Germinal center (tissue), 1 donor: ENCODE results near the gene POMGNT2.
"Not testable (repeated sequence)": the region's sequence is repeated elsewhere in the genome, so short reads cannot be mapped to it uniquely, and the experiment has no call there.

Experiments
- DNase-seq: peaks from one replicate; pipeline ENCODE4 v3.0.0; 2012; ENCODE audit warnings: mixed read lengths, low spot score

Gene POMGNT2

DNA sequence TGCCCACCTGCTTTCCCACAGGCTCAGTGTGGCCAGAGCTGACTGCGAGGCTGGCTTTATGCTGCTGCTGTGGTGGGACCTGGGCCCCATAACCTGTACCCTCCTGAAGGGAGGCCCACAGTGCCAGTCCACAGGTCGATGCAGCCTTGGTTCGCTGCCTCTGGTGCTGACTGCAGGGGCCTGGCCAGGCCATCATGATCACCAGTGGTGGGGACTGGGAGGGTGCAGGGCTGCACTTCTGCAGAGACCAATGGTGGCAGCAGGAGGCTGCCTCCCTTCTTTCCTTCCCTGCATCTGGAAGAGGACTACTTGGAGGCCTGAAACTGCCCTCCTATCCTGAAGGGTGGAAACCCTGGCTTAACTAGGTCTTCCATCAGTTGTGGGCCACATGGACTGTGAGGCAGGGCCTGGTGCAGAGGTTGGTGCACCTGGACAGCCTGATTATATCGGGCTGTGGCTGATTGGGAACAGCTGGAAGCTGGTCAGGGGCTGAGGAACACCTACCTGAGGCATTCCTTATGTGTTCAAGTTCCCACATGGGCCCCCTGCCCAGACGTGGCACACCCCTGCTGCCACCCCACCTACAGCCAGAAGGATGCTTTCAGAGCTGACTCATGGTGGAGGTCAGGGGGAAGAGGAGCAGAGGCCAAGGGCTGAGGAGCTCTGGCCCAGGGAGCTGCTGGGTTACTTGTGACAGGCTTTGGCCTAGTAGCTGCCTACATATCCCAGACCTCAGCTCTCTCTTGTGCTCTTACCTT is 29.8 kb downstream of the POMGNT2 start:
- no peak for DNase-seq

- DNase-seq = no peak
Observed at GRCh38 chr3:43074901-43075689, 30.8 kb downstream of the POMGNT2 start.

GRCh38 chr3:43074482-43074881 is 31.4 kb downstream of the POMGNT2 start:
- DNase-seq = no peak

DNA sequence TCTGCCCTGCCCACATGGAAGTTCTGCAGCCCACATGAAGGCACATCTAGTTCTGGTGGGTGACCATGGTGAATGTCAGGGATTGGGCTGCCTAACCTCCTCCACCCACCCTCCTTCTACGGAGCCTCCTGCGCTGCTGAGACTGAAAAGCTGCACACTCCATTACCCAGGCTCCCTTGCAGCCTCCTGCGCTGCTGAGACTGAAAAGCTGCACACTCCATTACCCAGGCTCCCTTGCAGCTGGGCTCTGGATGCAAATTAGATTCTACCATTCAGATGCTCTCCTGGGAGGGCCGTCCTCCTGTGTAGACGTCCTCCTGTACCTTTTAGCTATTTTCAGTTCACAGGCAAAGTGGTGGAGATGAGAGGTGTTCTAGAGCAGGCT is 32.1 kb downstream of the POMGNT2 start:
- peak; percentile 26 for DNase-seq

DNA sequence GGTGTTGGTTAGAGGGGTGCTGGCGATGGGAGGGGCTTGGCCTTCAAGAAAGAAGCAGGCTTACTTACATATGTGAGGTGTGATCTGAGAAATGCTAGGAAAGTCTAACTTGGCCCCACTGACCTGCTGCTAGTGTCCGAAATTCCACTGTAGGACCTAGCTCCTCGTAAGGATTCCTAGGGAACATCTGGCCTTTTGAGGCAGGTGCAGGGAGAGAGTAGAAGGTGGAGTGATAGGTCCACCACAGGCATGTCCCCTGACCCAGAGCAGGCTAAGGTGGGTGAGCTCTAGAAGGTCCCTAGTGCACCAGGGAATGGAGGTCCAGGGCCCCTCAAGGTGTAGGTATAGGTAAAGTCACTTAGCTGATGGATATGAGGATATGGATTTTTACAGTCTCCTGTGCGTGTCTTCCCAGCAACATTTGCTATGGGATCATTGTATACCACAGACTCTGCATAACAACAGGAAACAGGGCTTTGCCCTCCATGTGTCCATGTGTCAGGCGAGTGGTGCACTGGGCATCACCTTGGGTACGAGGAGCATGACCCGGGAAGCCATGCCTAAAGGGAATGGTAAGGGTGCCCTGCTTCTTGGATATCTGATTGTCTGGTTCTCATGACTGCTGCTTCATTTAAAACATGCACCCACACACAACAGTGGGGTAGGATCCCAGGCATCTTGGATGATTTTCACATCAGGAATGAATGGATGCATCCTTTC is 32.6 kb downstream of the POMGNT2 start:
- DNase-seq = no peak

DNA sequence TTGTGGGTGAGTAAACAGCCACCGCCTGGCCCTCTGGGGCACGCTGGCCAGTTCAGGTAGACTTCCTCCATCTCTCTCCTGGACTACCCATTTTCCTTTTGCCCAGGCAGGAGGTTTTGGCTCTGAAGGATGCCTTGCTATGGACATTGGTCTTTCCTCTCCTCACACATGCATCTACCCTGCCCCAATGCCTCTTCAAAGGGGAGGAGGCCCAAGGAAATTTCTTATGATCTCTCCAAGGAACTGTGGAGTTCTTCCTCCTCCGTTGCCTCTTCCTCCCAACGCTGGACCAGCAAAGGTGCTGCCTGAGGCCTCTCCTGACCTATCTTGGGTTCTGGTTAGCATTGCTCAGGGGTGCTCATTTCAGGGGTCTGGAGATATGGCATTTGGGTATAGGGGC is 33.5 kb downstream of the POMGNT2 start:
- DNase-seq = no peak

DNA sequence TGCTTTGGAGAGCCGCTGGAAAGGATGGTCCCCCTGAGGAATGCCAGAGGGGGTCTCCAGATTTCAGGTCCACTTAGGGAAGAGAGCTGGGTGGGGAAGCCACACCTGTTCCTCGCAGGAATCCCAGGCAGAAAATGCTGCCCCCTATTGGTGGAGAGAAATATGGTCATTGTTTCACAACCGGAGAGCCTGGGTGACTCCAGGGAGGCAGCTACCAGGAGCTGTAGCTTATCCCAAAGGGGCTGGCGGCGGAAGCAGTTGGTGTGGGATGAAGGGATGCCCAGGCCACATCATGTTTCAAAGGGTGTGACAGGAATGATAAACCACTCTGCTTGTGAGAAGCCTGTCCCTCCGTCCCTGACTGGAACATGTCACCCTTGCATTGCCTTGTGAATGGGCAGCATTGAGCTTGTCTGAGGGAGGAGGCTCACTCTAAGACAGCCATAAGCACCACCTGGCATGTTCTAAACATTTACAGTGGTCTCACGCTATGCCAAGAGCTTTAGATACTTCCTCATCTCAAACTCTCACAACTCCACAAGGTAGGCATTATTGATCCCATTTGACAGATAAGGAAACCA is 34.5 kb downstream of the POMGNT2 start:
- DNase-seq = peak; percentile 9

DNA sequence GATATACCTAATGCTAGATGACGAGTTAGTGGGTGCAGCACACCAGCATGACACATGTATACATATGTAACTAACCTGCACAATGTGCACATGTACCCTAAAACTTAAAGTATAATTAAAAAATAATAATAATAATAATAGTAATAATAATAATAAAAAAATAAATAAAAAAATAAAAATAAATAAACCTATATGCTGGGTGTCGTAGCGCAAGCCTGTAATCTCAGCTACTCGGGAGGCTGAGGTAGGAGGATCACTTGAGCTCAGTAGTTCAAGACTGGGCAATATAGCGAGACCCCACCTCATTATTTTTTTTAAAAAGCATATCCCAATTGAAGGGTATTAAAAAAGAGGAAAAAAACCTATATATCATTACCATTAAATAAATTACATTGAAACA is 35.2 kb downstream of the POMGNT2 start:
- not testable (repeated sequence) for DNase-seq

- no peak for DNase-seq
Observed at GRCh38 chr3:43063114-43063513, 42.8 kb downstream of the POMGNT2 start.

GRCh38 chr3:43062564-43063040 is 43.3 kb downstream of the POMGNT2 start:
- no peak for DNase-seq

DNA sequence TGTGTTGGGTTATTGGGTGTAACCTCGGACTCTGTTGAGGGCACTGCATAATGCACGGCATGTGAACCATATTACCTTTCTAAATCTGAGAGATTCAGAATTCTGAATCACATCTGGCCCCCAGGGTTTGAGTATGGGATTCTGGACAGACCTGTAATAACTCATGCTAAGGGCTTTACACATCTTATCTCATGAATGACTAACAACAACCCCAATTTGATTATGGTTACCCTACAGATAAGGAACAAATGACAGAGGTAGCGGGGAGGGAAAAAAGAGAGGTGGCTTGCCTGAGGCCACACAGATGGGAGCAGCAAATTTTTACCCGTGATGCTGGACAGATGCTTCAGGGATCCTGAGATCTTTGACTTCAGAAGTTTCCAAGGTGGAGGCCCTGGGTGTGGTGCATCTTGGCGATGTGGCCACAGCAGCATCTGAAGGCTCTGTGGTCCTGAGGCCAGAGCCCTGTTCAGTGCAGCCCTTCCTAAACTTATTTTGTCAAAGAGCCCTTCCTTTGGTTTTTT is 43.8 kb downstream of the POMGNT2 start:
- no peak for DNase-seq

GRCh38 chr3:43061101-43061895 is 44.6 kb downstream of the POMGNT2 start:
- no peak for DNase-seq

GRCh38 chr3:43059456-43059855 is 46.4 kb downstream of the POMGNT2 start:
- no peak for DNase-seq

- DNase-seq = no peak
Observed at GRCh38 chr3:43055806-43056770, 49.8 kb downstream of the POMGNT2 start.

- no peak for DNase-seq
Observed at GRCh38 chr3:43055393-43055792, 50.5 kb downstream of the POMGNT2 start.

DNA sequence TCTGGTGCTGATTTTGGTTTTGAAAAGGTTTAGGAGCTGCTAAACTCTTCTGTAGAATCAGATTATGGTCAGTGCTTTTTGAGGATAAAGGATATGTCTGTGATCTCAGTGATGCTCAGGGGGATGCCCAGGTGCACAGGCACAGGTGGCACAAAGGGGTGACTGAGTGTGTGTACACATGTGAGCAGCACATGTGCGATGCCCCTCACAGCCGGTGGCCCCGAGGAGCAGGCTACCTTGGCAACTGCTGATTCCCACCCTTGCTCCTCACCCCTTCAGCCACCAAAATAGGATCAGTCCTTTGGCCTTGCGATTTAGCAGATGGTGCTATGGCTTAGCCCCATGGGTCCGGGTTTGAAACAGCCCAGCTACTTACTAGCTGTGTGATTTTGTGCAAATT is 51.1 kb downstream of the POMGNT2 start:
- DNase-seq = no peak

DNA sequence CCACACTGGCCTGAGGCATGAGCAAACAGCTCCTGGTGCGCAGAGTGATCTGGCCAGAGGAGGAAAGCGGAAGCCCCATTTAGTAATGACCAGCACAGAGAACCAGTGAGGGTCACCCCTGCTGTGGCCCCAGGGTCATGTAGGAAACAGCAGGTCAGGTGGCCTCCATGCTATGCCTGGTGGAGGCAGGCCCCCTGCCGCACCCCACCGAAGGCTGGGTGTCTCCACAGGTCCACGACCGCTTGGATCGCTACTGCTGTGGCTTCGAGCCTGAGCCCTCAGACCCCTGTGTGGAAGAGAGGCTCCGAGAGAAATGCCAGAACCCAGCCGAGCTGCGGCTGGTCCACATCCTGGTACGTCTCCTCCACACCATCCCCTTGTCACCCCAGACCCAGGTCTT is 52.6 kb downstream of the POMGNT2 start:
- DNase-seq = no peak

DNA sequence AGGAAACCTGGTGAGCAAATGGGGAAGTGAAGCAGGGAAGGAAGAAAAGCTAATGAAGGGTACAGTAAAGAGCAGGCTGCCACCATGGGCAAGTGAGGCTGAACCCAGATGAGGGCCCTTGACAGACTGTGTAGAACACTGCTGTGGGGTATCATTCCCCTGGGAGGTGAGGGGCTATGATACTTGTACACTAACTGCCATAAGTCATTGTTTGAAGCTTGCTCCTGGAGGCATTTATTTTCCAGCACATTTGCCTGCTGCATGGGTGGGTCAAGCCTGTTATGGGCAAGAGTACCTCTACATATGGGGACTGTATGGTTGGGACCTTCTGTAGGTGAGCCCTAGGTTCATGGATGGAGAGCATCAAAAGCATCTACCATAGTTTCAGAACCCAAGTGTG is 57.4 kb downstream of the POMGNT2 start:
- no peak for DNase-seq

DNA sequence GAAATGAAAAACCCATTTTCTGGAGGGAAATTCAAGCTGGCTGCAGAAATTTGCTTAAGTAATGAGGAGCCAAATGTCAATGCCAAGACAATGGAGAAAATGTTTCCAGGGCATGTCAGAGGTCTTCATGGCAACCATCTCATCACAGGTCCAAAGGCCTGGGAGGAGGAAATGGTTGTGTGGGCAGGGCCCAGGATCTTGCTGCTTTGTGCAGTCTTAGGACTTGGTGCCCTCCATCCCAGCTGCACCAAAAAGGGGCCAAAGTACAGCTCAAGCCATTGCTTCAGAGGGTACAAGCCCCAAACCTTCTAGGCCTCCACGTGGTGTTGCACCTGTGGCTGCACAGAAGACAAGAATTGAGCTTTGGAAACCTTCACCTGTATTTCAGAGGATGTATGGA is 59.3 kb downstream of the POMGNT2 start:
- no peak for DNase-seq

GRCh38 chr3:43045079-43045478 is 60.8 kb downstream of the POMGNT2 start:
- DNase-seq = not testable (repeated sequence)
